ENCODE measurements around the gene PLXNA4. TPM values are rescaled to one million over a fixed set of nuclear protein-coding genes. Genes with fewer than 3 reads are reported as not detected.

The PLXNA4 gene
- total RNA-seq, 1 experiment from 2014 or later: not detected

- Histone ChIP-seq H3K4me2 (ENCODE audit: low read length) (no peak overlapping the region), H3K27me3 (ENCODE audit: insufficient read depth, low read length) (peaks cover 37% of the 10 kb centered on the region; the same call in 1 of the 2 replicates), H3K36me3 (ENCODE audit: control insufficient read depth in 1 of 2, insufficient read depth in 2 of 2, low read length in 2 of 2) (no peaks in the 10 kb centered on the region), H3K9ac (ENCODE audit: low read length) (no peak overlapping the region), H4K20me1 (ENCODE audit: insufficient read depth) (no peaks in the 10 kb centered on the region), H3K4me3 (replicated peaks in 1 of 2; ENCODE audit: low read depth in 1 of 2, low read length in 2 of 2) (no peak overlapping the region), H3K9me2 (ENCODE audit: insufficient read depth) (no peaks in the 10 kb centered on the region), H3K9me3 (ENCODE audit: control insufficient read depth in 1 of 2, insufficient read depth in 1 of 2, low read depth in 1 of 2, low read length in 2 of 2) (no peaks in the 10 kb centered on the region), H3K4me1 (ENCODE audit: control insufficient read depth in 1 of 2, insufficient read depth in 2 of 2, low read length in 2 of 2) (peaks cover 0 to 4% of the 10 kb centered on the region in 2 experiments; a peak in 1 of 4 replicates), H2AFZ (ENCODE audit: low read depth, low read length, poor library complexity, severe bottlenecking) (no peak overlapping the region), H3K27ac (ENCODE audit: low read depth, low read length) (no peak overlapping the region), H3K79me2 (ENCODE audit: insufficient read depth, low read length) (no peaks in the 10 kb centered on the region)
- ChIA-PET POLR2A (no interaction called here), RAD21 (ENCODE audit: low non-redundant PET in 1 of 2, low total read pairs in 2 of 2, uncharacterized antibody in 2 of 2, unreplicated experiment in 2 of 2) (no interaction called here), CTCF (no interaction called here)
- TF ChIP-seq ZNF274 (IDR thresholded peaks at IDR 0.05; ENCODE audit: low read depth, low read length): no peak
- no peak for TF ChIP-seq YY1 (IDR thresholded peaks at IDR 0.05; ENCODE audit: extremely low read depth, insufficient replicate concordance, low read depth, low read length)
- TF ChIP-seq REST (IDR thresholded peaks at IDR 0.05; ENCODE audit: low read depth): no peak
- no peak for TF ChIP-seq POLR2AphosphoS5 (IDR thresholded peaks at IDR 0.05; ENCODE audit: low read depth, low read length)
- TF ChIP-seq POLR2A (IDR thresholded peaks at IDR 0.05; ENCODE audit: borderline replicate concordance, extremely low read depth, insufficient read depth, insufficient read length): no peak
- BruUV-seq (replicated peaks): no TSS peak
- DNase-seq (ENCODE audit: low read depth, low spot score) (no peak), ATAC-seq (no peak)
- intact Hi-C loops (cut with micrococcal nuclease): no loop called here
Measured at GRCh38 chr7:132226046-132226956, 350.0 kb downstream of the PLXNA4 start.
